Measurements from ENCODE around the gene TM9SF1. TPM values are rescaled to one million over a fixed set of nuclear protein-coding genes. Genes with fewer than 3 reads are reported as not detected.
"Not testable (repeated sequence)": the region's sequence is repeated elsewhere in the genome, so short reads cannot be mapped to it uniquely, and the experiment has no call there.

TM9SF1 gene
- total and polyA plus RNA-seq, 4 donors = 30.7 to 62.9 (median 36.7) TPM

GRCh38 chr14:24212924-24213865 lies 18.0 kb upstream of the TM9SF1 start, which contains the start of gene CHMP4A:
Gene CHMP4A (minus strand): TSS chr14:24213488. CDS start chr14:24213439, 49 bp downstream.
- WGBS (ENCODE audit: insufficient coverage) = 0% methylated on average over 40 of the region's 53 CpGs
- Histone ChIP-seq H3K27ac (ENCODE audit: low read depth, low read length) (peak within 1 kb of the TSS; percentile 99), H3K36me3 (ENCODE audit: control insufficient read depth, insufficient read depth, low read length) (peaks cover 30% of the 10 kb centered on the region), H3K27me3 (ENCODE audit: control insufficient read depth, insufficient read depth, low read length) (no peaks in the 10 kb centered on the region), H3K4me1 (ENCODE audit: control insufficient read depth, insufficient read depth, low read length) (peaks cover 34% of the 10 kb centered on the region), H3K9me3 (ENCODE audit: control insufficient read depth, insufficient read depth, low read length) (no peaks in the 10 kb centered on the region), H3K4me3 (ENCODE audit: low read depth, low read length) (peak within 1 kb of the TSS; percentile 95)
- DNase-seq (ENCODE audit: low read depth in 4 of 6, low spot score in 6 of 6) = peak; percentile 89 to 99 (median 92)

GRCh38 chr14:24211311-24211710 lies 16.1 kb upstream of the TM9SF1 start:
- H3K4me1 ChIP-seq (ENCODE audit: control insufficient read depth, insufficient read depth, low read length) = peaks cover 34% of the 10 kb centered on the region
- DNase-seq (ENCODE audit: low read depth in 4 of 6, low spot score in 6 of 6) = no peak
- H3K36me3 ChIP-seq (ENCODE audit: control insufficient read depth, insufficient read depth, low read length) = peaks cover 44% of the 10 kb centered on the region
- H3K27me3 ChIP-seq (ENCODE audit: control insufficient read depth, insufficient read depth, low read length) = no peaks in the 10 kb centered on the region
- no peaks in the 10 kb centered on the region for H3K9me3 ChIP-seq (ENCODE audit: control insufficient read depth, insufficient read depth, low read length)
- H3K4me3 ChIP-seq (ENCODE audit: low read depth, low read length) = no peak overlapping the region
- no peak overlapping the region for H3K27ac ChIP-seq (ENCODE audit: low read depth, low read length)
- WGBS (ENCODE audit: insufficient coverage) = 93% methylated on average over 6 of the region's 6 CpGs

GRCh38 chr14:24207625-24208024 lies 12.4 kb upstream of the TM9SF1 start:
- DNase-seq (ENCODE audit: low read depth in 4 of 6, low spot score in 6 of 6) = no peak
- peaks cover 8% of the 10 kb centered on the region for H3K4me1 ChIP-seq (ENCODE audit: control insufficient read depth, insufficient read depth, low read length)
- no peaks in the 10 kb centered on the region for H3K27me3 ChIP-seq (ENCODE audit: control insufficient read depth, insufficient read depth, low read length)
- WGBS (ENCODE audit: insufficient coverage) = 100% methylated on average over 2 of the region's 2 CpGs
- peaks cover 53% of the 10 kb centered on the region for H3K36me3 ChIP-seq (ENCODE audit: control insufficient read depth, insufficient read depth, low read length)
- H3K9me3 ChIP-seq (ENCODE audit: control insufficient read depth, insufficient read depth, low read length) = no peaks in the 10 kb centered on the region
- no peak overlapping the region for H3K27ac ChIP-seq (ENCODE audit: low read depth, low read length)
- no peak overlapping the region for H3K4me3 ChIP-seq (ENCODE audit: low read depth, low read length)

- 96% methylated on average over 5 of the region's 5 CpGs for WGBS (ENCODE audit: insufficient coverage)
- no peak for DNase-seq (ENCODE audit: low read depth in 4 of 6, low spot score in 6 of 6)
- Histone ChIP-seq H3K4me3 (ENCODE audit: low read depth, low read length) (no peak overlapping the region), H3K27me3 (ENCODE audit: control insufficient read depth, insufficient read depth, low read length) (no peaks in the 10 kb centered on the region), H3K9me3 (ENCODE audit: control insufficient read depth, insufficient read depth, low read length) (no peaks in the 10 kb centered on the region), H3K4me1 (ENCODE audit: control insufficient read depth, insufficient read depth, low read length) (peaks cover 4% of the 10 kb centered on the region), H3K27ac (ENCODE audit: low read depth, low read length) (no peak overlapping the region), H3K36me3 (ENCODE audit: control insufficient read depth, insufficient read depth, low read length) (peaks cover 53% of the 10 kb centered on the region)
These were observed 11.9 kb upstream of the TM9SF1 start for GRCh38 chr14:24207104-24207551.

GRCh38 chr14:24206260-24207103 lies 11.2 kb upstream of the TM9SF1 start:
- Histone ChIP-seq H3K27me3 (ENCODE audit: control insufficient read depth, insufficient read depth, low read length) (no peaks in the 10 kb centered on the region), H3K9me3 (ENCODE audit: control insufficient read depth, insufficient read depth, low read length) (no peaks in the 10 kb centered on the region), H3K36me3 (ENCODE audit: control insufficient read depth, insufficient read depth, low read length) (peaks cover 56% of the 10 kb centered on the region), H3K4me3 (ENCODE audit: low read depth, low read length) (no peak overlapping the region), H3K27ac (ENCODE audit: low read depth, low read length) (no peak overlapping the region), H3K4me1 (ENCODE audit: control insufficient read depth, insufficient read depth, low read length) (peaks cover 3% of the 10 kb centered on the region)
- WGBS (ENCODE audit: insufficient coverage) = 98% methylated on average over 10 of the region's 11 CpGs
- no peak for DNase-seq (ENCODE audit: low read depth in 4 of 6, low spot score in 6 of 6)

GRCh38 chr14:24204163-24205146 lies 9.2 kb upstream of the TM9SF1 start:
- Histone ChIP-seq H3K9me3 (ENCODE audit: control insufficient read depth, insufficient read depth, low read length) (no peaks in the 10 kb centered on the region), H3K36me3 (ENCODE audit: control insufficient read depth, insufficient read depth, low read length) (peaks cover 40% of the 10 kb centered on the region), H3K4me3 (ENCODE audit: low read depth, low read length) (no peak overlapping the region), H3K27me3 (ENCODE audit: control insufficient read depth, insufficient read depth, low read length) (no peaks in the 10 kb centered on the region), H3K4me1 (ENCODE audit: control insufficient read depth, insufficient read depth, low read length) (no peaks in the 10 kb centered on the region), H3K27ac (ENCODE audit: low read depth, low read length) (no peak overlapping the region)
- no peak for DNase-seq (ENCODE audit: low read depth in 4 of 6, low spot score in 6 of 6)
- WGBS (ENCODE audit: insufficient coverage) = 89% methylated on average over 6 of the region's 7 CpGs

- not testable (repeated sequence) for H3K4me1 ChIP-seq (ENCODE audit: control insufficient read depth, insufficient read depth, low read length)
- peaks cover 32% of the 10 kb centered on the region for H3K36me3 ChIP-seq (ENCODE audit: control insufficient read depth, insufficient read depth, low read length)
These were observed 8.1 kb upstream of the TM9SF1 start for GRCh38 chr14:24203249-24203886.

GRCh38 chr14:24202538-24202937 lies 7.3 kb upstream of the TM9SF1 start:
- 84% methylated on average over 8 of the region's 8 CpGs for WGBS (ENCODE audit: insufficient coverage)
- not testable (repeated sequence) for DNase-seq (ENCODE audit: low read depth in 4 of 6, low spot score in 6 of 6); H3K4me1 ChIP-seq (ENCODE audit: control insufficient read depth, insufficient read depth, low read length); H3K27me3 ChIP-seq (ENCODE audit: control insufficient read depth, insufficient read depth, low read length); H3K27ac ChIP-seq (ENCODE audit: low read depth, low read length); H3K9me3 ChIP-seq (ENCODE audit: control insufficient read depth, insufficient read depth, low read length); H3K4me3 ChIP-seq (ENCODE audit: low read depth, low read length)
- peaks cover 23% of the 10 kb centered on the region for H3K36me3 ChIP-seq (ENCODE audit: control insufficient read depth, insufficient read depth, low read length)

More at GRCh38 chr14:24203249-24203886, 8.1 kb upstream of the TM9SF1 start:
- WGBS (ENCODE audit: insufficient coverage) = 100% methylated on average over 3 of the region's 16 CpGs
- not testable (repeated sequence) for H3K27ac ChIP-seq (ENCODE audit: low read depth, low read length); H3K4me3 ChIP-seq (ENCODE audit: low read depth, low read length); H3K27me3 ChIP-seq (ENCODE audit: control insufficient read depth, insufficient read depth, low read length); H3K9me3 ChIP-seq (ENCODE audit: control insufficient read depth, insufficient read depth, low read length); DNase-seq (ENCODE audit: low read depth in 4 of 6, low spot score in 6 of 6)

All from spinal cord (tissue), 10 donors.